Measurements from ENCODE around the gene PIGL.

PIGL gene

DNA sequence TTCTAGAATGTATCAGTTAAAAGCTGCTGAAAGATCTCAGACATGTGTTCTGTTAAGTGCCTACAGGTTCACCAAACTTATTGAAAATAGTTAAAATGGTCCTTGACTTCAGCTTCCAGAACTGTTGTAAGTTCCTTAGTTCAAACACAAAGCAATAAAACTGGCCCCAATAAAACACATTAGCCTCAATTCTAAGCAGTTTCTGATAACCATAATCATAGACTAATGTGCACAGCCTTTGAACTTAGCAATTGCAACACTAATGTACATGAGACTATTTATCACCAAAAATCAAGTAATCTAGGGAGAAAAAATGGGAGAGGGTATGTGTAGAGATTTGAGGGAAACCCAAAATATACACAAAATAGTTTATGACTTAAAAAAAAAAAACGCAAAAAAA, 15.4 kb downstream of the PIGL start:
- no peak overlapping the region for H3K27ac ChIP-seq (replicated peaks)
- no peak overlapping the region for H3K4me3 ChIP-seq (replicated peaks; ENCODE audit: insufficient read depth, low read length)
- H3K27me3 ChIP-seq (ENCODE audit: insufficient read depth, poor library complexity, severe bottlenecking), result no peaks in the 10 kb centered on the region
- TF ChIP-seq GABPA (IDR thresholded peaks at IDR 0.05; ENCODE audit: low read depth), result no peak
- TF ChIP-seq, protein P1, sequence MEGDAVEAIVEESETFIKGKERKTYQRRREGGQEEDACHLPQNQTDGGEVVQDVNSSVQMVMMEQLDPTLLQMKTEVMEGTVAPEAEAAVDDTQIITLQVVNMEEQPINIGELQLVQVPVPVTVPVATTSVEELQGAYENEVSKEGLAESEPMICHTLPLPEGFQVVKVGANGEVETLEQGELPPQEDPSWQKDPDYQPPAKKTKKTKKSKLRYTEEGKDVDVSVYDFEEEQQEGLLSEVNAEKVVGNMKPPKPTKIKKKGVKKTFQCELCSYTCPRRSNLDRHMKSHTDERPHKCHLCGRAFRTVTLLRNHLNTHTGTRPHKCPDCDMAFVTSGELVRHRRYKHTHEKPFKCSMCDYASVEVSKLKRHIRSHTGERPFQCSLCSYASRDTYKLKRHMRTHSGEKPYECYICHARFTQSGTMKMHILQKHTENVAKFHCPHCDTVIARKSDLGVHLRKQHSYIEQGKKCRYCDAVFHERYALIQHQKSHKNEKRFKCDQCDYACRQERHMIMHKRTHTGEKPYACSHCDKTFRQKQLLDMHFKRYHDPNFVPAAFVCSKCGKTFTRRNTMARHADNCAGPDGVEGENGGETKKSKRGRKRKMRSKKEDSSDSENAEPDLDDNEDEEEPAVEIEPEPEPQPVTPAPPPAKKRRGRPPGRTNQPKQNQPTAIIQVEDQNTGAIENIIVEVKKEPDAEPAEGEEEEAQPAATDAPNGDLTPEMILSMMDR (IDR thresholded peaks at IDR 0.05; ENCODE audit: insufficient read depth, low read length), result no peak
- no peak for TF ChIP-seq POLR2AphosphoS5 (IDR thresholded peaks at IDR 0.05; ENCODE audit: low read depth)
- no peak for TF ChIP-seq SPI1 (IDR thresholded peaks at IDR 0.05; ENCODE audit: borderline replicate concordance, low read depth)
- TF ChIP-seq, protein P2, sequence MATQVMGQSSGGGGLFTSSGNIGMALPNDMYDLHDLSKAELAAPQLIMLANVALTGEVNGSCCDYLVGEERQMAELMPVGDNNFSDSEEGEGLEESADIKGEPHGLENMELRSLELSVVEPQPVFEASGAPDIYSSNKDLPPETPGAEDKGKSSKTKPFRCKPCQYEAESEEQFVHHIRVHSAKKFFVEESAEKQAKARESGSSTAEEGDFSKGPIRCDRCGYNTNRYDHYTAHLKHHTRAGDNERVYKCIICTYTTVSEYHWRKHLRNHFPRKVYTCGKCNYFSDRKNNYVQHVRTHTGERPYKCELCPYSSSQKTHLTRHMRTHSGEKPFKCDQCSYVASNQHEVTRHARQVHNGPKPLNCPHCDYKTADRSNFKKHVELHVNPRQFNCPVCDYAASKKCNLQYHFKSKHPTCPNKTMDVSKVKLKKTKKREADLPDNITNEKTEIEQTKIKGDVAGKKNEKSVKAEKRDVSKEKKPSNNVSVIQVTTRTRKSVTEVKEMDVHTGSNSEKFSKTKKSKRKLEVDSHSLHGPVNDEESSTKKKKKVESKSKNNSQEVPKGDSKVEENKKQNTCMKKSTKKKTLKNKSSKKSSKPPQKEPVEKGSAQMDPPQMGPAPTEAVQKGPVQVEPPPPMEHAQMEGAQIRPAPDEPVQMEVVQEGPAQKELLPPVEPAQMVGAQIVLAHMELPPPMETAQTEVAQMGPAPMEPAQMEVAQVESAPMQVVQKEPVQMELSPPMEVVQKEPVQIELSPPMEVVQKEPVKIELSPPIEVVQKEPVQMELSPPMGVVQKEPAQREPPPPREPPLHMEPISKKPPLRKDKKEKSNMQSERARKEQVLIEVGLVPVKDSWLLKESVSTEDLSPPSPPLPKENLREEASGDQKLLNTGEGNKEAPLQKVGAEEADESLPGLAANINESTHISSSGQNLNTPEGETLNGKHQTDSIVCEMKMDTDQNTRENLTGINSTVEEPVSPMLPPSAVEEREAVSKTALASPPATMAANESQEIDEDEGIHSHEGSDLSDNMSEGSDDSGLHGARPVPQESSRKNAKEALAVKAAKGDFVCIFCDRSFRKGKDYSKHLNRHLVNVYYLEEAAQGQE (IDR thresholded peaks at IDR 0.05; ENCODE audit: insufficient replicate concordance, low read depth), result no peak
- no peak for DNase-seq (ENCODE audit: low read depth in 1 of 2, low spot score in 1 of 2)

DNA sequence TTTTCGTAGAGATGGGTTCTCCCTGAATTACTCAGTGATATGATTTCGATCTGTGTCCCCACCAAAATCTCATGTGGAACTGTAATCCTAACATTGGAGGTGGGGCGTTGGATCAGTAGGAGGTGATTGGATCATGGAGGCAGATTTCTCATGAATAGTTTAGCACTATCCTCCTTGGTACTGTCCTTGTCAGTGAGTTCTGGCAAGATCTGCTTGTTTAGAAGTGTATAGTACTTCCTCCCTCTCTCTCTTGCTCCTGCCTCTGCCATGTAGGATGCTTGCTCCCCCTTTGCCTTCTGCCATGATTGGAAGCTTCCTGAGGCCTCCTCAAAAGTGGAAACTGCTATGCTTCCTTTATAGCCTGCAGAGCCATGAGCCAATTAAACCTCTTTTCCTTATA, 22.9 kb downstream of the PIGL start:
- Histone ChIP-seq H3K4me3 (replicated peaks; ENCODE audit: insufficient read depth, low read length) (no peak overlapping the region), H3K27me3 (ENCODE audit: insufficient read depth, poor library complexity, severe bottlenecking) (no peaks in the 10 kb centered on the region)
- TF ChIP-seq POLR2AphosphoS5 (IDR thresholded peaks at IDR 0.05; ENCODE audit: low read depth), result no peak
- TF ChIP-seq, protein P2 (IDR thresholded peaks at IDR 0.05; ENCODE audit: insufficient replicate concordance, low read depth), result no peak
- TF ChIP-seq GABPA (IDR thresholded peaks at IDR 0.05; ENCODE audit: low read depth), result no peak
- TF ChIP-seq, protein P1 (IDR thresholded peaks at IDR 0.05; ENCODE audit: insufficient read depth, low read length), result no peak
- TF ChIP-seq SPI1 (IDR thresholded peaks at IDR 0.05; ENCODE audit: borderline replicate concordance, low read depth), result no peak

DNA sequence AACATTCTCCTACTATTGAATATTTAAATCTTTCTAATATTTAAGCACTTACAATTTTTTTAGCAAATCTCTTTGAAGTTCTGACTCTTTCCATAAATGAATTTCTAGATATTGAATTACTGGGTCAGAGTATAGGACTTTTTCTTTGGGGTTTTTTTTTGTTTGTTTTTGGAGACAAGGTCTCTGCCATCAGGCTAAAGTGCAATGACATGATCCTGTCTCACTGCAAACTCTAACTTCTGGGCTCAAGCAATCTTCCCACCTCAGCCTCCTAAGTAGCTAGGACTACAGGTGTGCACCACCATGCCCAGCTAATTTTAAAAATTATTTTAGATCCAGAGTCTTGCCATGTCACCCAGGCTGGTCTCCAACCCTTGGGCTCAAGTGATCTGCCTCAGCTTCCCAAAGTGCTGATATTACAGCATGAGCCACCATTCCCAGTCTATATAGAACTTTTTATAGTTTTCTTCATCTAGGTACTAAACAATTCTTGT, 24.9 kb downstream of the PIGL start:
- TF ChIP-seq GABPA (IDR thresholded peaks at IDR 0.05; ENCODE audit: low read depth) (no peak), SPI1 (IDR thresholded peaks at IDR 0.05; ENCODE audit: borderline replicate concordance, low read depth) (no peak), POLR2AphosphoS5 (IDR thresholded peaks at IDR 0.05; ENCODE audit: low read depth) (no peak)
- TF ChIP-seq, protein P2 (IDR thresholded peaks at IDR 0.05; ENCODE audit: insufficient replicate concordance, low read depth), result no peak
- TF ChIP-seq, protein P1 (IDR thresholded peaks at IDR 0.05; ENCODE audit: insufficient read depth, low read length), result no peak
- no peaks in the 10 kb centered on the region for H3K27me3 ChIP-seq (ENCODE audit: insufficient read depth, poor library complexity, severe bottlenecking)
- DNase-seq (ENCODE audit: low read depth in 1 of 2, low spot score in 1 of 2), result no peak
- H3K4me3 ChIP-seq (replicated peaks; ENCODE audit: insufficient read depth, low read length), result no peak overlapping the region
- H3K27ac ChIP-seq (replicated peaks), result no peak overlapping the region

More for the DNA sequence above, 22.9 kb downstream of the PIGL start:
- no peak for DNase-seq (ENCODE audit: low read depth in 1 of 2, low spot score in 1 of 2)
- no peak overlapping the region for H3K27ac ChIP-seq (replicated peaks)

All from HL-60 (cell line).